Measurements from ENCODE around the gene PRCD.

Gene PRCD

DNA sequence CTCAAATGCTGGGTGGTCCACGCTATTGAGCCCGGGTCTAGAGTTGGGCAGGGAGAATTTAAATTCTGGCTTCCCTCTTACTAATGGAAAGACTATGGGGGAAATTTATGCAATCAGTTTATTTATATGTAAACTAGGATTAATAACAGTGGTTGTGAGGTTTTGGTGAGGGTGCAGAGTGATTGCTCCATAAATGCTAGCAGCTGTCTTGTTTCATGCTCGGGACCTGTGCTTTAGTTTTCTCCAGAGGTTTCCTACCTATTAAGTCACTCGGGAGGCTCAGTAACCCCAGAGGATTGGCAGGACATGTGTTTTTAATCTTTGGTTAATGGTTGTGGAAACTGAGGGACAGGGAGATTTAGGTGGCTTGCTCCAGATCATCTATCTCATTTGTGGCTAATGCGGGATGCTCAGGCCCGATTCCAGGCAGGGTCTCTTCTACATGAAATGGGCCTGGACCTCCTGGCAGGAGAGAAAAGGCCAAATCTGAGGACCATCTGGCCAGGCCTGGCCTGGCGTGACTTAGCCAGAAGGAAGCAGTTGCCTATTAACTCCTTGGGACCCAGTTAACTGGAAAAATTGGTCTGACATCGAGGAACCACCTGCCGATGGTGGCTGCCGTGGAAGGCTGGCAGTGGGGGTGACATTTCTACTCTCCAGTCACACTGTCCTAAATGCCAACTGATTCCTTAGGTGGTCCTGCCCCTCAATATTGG lies 2.1 kb downstream of the PRCD start:
- DNase-seq, result no peak

DNA sequence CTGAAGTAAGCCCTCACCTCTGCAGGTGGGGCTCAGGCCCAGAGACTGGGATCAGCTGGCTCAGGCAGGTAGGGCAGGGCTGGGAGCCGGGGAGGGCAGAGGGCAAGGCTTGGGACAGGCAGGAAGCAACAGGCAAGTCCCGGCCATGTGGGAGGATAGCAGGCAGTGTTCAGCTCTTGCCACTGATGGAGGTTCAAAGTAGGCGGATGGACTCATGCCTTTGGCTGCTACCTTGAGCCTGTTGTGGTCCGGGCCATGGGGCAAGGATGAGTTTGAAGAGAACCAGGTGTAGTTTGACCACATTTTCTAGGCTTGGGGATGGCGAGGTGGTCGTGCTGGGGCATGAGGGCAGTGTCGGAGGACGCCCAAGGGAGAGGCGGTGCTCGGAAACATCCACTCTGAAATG lies 2.7 kb downstream of the PRCD start:
- no peak for DNase-seq

GRCh38 chr17:76542984-76543383 lies 3.1 kb downstream of the PRCD start:
- DNase-seq, result no peak

DNA sequence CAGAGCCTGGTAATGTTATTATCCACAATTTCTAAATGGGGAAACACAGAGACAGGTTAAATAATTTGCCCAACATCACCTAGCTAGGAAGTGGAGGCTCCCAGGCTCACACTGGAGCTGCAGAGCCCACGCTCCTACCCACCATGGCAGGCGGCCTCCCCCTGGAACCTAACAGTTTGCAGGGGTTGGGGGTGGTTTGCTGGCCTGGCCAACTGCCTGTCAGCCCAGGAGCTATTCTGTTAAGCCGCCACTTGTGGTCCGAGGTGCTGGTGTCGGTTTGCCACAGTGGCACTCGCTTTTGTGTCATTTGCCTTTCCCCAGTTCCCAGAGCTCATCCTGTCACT lies 3.6 kb downstream of the PRCD start:
- DNase-seq, result no peak

- peak; percentile 41 for DNase-seq
These were observed 4.1 kb downstream of the PRCD start for GRCh38 chr17:76543826-76544545.

GRCh38 chr17:76544546-76545365 lies 4.9 kb downstream of the PRCD start:
- peak; percentile 33 for DNase-seq

DNA sequence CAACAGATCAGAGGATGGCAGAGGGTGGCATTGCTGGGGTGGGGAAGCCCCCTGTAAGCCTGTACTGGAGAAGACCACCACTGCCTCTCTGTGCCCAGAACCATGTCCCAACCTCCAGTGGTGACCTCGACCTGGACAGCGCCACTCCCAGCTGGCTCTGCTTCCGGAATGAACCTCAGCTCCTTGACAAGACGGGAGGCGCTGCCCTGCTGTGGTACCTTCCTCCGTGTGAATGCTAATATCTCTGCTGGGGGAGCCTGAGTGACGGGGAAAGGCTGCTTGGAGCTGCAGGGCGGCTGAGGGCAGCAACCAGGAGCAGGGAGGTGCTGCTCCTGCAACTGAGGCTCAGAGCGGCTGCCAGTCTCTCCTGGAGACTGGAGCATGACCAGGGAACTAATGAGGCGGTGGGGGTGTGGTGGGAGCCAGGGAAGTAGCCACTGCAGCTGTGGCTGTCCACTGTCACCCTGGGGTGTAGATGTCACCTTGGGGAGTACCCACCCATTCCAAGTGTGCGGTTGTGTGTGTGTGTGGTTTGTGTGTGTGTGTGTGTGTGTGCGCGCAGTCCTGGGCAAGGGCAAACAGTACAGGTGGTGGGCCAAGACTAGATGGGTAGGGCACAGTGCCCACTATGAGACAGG lies 6.2 kb downstream of the PRCD start:
- DNase-seq, result peak; percentile 36

GRCh38 chr17:76546556-76547182 lies 6.8 kb downstream of the PRCD start:
- DNase-seq, result no peak

DNA sequence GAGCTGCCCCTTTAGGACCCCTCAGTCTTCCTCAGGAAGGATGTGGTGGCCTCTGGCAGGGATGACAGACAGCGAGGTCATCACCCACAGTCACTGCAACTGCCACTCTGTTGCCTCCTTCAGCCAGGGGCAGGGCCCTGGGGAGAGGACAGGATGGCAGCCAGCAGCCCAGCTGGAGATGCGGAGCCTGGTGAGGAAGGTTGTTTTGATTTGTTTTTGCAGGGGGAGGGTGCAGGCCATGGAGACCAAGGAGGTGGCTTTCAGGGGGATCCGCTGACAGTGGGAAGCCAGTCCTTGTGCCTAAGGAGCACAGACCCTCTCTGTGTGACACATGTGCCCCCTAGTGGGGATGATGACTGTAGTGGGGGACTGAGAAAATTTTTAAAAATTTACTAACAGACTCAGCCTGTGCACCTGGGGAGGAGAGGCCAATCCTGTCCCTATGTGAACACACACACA lies 7.4 kb downstream of the PRCD start:
- DNase-seq, result peak; percentile 69

DNA sequence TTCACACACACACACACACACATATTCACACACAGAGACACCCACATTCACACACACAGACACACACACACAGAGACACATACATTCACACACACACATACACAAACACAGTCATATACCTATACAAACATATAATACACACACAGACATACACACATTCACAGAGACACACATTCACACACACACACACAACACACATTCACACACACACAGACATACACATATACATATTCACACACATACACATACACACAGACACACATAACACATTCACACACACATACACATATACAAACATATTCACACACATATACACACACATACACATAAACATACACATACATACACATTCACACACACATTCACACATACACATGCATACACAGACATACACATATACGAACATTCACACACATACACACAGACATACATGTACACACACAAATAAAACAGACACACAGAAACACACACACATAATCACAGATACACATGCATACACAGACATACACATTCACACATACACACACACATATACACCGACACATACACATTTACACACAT lies 7.9 kb downstream of the PRCD start:
- no peak for DNase-seq

- no peak for DNase-seq
These were observed 8.8 kb downstream of the PRCD start for GRCh38 chr17:76548378-76549214.

DNA sequence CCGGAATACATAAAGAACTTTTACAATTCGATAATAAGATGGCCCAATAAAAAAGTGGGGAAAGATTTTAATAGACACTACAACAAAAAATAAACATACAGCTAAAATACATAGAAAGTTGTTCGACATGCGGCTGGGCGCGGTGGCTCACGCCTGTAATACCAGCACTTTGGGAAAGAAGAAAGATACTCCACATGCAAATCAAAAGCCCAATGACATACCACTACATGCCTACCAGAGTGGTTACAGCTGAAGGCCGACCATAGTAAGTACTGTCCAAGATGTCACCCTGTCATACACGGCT lies 9.3 kb downstream of the PRCD start:
- no peak for DNase-seq

DNA sequence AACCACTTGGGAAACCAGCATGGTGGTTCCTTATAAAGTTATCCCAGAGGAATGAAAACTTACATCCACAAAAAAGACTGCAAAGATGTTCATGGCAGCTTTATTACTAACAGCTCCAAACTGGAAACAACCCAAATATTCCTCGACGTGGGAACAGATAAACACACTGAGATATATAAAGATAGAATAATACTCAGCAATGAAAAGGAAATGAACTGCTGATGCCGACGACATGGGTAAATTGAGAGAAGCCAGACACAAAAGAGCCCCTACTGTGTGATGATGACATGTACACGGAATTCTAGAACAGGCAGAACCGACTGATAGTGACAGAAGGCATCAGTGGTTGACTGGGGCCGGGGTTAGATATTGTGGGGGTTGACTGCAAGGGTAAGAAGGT lies 9.7 kb downstream of the PRCD start:
- no peak for DNase-seq

DNA sequence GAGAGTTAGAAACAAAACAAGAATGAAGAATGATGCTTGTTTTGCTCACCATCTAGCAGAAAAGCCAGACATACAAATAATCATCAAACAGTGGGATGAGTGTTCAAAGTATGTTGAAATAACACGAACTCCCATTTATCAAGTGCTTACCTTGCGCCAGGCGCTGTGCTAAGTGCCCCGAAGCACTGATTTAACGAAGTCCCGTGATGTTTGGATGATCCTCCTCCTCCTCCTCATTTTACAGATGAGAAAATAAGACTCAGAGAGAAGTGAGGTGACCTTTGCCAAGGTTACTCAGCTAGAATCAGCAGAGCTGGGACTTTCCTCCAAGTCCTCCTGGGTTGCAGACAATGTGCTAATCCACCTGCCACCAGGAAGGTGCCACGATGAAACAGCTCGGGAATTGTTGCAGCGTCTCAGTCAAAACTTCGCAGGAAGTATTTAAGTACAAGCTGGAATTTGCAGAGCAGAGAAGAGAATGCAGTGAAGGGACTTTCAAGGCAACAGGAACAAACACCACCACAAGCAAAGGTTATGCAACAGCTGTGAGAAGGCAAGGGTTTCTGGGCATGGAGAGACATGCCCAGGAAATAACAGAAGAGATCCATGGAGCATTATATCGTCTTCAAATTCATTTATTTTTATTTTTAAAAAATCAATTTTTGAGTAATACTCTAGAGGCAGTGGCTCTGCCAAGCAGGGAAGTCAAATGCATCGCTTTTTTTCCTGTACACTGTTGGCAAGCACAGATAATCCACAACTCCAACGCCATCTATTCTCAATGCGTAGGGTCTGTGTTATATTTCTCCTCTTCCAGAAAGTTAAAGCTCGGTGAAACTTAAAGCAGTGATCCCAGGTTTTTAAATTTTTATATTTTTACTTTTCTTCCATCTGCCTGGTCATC lies 11.1 kb downstream of the PRCD start:
- DNase-seq, result peak; percentile 31

- DNase-seq, result no peak
These were observed 11.8 kb downstream of the PRCD start for GRCh38 chr17:76551685-76552084.

DNA sequence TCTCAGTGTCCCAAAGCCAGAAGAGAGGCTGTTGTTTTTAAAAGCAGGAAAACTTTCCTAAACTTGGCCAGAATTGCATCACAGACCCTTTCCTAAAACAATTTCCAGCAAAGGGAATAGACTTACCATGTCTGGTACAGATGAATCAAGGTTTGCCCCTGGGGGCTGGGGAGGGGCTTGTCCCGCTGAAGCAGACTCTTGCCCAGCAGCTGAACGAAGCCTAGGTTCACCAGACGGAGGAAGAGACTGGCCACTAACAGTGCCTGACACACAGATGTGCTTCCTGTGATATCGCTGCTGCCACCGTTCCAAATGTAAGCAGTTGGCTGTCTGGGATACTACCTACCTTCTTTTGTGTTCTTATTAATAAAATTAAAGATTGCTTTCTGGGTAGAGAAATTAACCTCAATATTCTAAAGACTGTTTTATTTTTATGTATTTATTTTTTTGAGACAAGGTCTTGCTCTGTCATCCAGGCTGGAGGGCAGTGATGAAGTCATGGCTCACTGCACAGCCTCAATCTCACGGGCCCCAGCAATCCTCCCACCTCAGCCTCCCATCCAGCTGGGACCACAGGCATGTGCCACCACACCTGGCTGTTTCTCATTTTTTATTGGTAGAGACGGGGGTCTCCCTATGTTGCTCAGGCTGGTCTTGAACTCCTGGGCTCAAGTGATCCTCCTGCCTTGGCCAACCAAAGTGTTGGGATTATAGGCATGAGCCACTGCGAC lies 13.5 kb downstream of the PRCD start:
- no peak for DNase-seq

DNA sequence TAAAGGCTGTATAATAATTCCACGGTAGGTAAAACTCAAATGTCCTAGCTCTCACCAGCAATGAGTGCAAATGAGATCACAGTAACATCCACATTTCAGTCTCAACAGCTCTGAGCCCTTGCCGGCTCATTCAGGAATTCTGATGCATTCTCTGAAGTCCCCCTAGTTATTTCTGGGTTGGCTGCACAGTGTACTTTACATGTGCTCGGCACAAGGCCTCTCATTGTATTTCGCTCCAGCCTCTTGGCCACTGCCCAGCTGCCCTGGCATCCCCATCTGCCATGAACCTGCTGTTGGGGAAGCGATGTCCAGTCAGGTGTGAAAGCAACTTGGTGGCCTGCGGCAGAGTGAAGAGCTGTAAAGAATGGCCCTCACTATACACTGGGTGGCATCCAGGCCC lies 14.3 kb downstream of the PRCD start:
- DNase-seq, result peak; percentile 25

- DNase-seq, result no peak
These were observed 17.0 kb downstream of the PRCD start for GRCh38 chr17:76556765-76557367.

All from right kidney (tissue), 1 donor.